Mucosa of stomach (tissue), 1 donor: ENCODE data around the gene XKR7.

Experiments used
- H3K27me3 ChIP-seq: one replicate; pipeline ENCODE4 v1.7.0; 2013; ENCODE audit warnings: mild to moderate bottlenecking, low read length; ENCODE audit not compliant: control insufficient read depth, insufficient read depth
- H3K36me3 ChIP-seq: one replicate; pipeline ENCODE4 v1.7.0; 2013; ENCODE audit warnings: low read length; ENCODE audit not compliant: control insufficient read depth, insufficient read depth
- H3K4me1 ChIP-seq: one replicate; pipeline ENCODE4 v1.7.0; 2013; ENCODE audit warnings: mild to moderate bottlenecking, low read length; ENCODE audit not compliant: control insufficient read depth, insufficient read depth
- H3K4me3 ChIP-seq: one replicate; pipeline ENCODE4 v1.7.0; 2013; ENCODE audit warnings: low read length
- H3K9ac ChIP-seq: one replicate; pipeline ENCODE4 v1.7.0; 2013; ENCODE audit warnings: mild to moderate bottlenecking, low read length, moderate library complexity
- H3K9me3 ChIP-seq: one replicate; pipeline ENCODE4 v1.7.0; 2013; ENCODE audit warnings: mild to moderate bottlenecking, low read length, moderate library complexity; ENCODE audit not compliant: control insufficient read depth
- donor health status: Pancreatic carcinoma.

Gene XKR7

DNA sequence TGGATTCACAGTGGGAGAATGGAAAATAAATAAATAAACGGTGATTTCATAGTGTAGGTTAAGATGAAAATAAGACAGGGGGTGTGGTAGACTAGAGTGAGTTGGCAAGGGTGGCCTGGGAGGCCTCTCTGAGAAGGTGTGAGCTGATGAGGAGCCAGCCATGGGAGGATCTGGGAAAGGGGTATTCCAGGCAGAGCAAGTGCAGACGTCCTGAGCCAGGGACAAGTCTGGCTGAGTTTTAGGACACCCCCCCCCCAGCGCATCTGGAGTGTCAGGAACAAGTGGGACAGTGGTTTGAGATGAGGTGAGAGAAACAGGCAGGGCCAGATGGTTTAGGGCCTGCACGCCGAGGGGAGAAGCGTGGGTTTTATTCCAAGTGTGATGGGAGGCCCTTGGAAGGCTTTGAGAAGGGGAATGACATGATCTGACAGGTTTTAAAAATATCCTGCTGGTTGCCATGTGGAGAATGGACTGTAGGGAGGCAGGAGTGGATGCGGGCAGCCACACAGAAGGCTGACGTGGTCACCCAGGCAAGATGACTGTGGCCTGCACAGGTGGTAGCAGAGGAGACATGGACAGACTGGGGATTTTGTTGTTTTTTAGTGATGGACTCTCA lies 21.2 kb downstream of the XKR7 start:
- Histone ChIP-seq H3K9ac (no peak overlapping the region), H3K4me1 (no peaks in the 10 kb centered on the region), H3K4me3 (no peak overlapping the region), H3K9me3 (no peaks in the 10 kb centered on the region), H3K36me3 (no peaks in the 10 kb centered on the region), H3K27me3 (peaks cover 5% of the 10 kb centered on the region)

DNA sequence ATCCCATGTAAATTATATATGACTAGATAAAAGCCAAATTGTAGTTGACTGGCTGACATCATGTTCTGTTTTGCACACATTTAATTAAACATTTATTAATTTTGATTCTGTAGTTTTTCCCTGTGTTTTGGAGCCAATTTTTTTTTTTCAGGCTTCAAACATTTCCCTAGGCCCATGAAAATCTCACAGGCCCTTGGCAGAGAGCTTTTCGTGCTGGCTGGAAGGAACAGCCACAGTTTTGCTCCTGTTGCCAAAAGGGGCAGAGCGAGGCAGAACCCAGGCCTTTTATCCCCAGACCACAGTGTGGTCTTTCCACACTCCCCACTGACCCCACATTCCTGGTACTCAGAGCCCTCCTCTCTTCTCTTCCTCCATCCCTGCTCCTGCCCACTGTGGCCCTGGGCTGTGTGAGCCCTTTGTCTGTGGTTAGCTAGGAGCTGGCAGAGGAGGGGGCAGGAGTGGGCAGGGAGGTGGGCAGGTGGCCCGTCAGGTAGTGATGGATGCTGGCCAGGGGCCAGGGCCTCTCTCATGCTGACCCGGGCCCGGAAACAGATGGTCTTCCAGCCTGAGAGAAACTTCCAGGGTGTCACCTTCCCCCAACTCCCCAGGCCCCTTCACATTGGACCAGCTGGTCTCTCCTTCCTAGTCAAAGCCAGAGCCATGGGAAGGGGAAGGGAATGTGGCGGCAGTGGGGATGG lies 22.8 kb downstream of the XKR7 start:
- Histone ChIP-seq H3K4me1 (no peaks in the 10 kb centered on the region), H3K9ac (no peak overlapping the region), H3K9me3 (no peaks in the 10 kb centered on the region), H3K4me3 (no peak overlapping the region), H3K36me3 (no peaks in the 10 kb centered on the region), H3K27me3 (peaks cover 20% of the 10 kb centered on the region)

DNA sequence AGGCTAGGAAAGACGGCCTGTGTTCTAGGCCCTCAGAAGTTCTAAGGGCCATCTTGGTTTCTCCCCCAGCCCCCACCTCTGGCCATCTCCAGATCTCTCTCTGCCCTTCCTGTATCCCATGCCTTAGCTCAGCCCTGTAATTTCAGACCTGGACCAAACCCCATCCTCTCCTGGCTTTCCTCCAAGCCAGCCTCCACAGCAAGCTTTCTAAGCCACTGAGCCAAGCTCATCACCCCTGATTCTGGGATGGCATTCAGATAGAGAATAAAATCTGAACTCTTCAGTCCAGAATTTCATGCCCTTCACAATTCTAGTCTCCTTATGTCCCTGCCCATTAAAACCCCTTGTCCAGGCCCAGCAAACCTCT lies 23.4 kb downstream of the XKR7 start:
- Histone ChIP-seq H3K36me3 (no peaks in the 10 kb centered on the region), H3K27me3 (peaks cover 22% of the 10 kb centered on the region), H3K9me3 (no peaks in the 10 kb centered on the region), H3K9ac (no peak overlapping the region), H3K4me1 (no peaks in the 10 kb centered on the region), H3K4me3 (no peak overlapping the region)

DNA sequence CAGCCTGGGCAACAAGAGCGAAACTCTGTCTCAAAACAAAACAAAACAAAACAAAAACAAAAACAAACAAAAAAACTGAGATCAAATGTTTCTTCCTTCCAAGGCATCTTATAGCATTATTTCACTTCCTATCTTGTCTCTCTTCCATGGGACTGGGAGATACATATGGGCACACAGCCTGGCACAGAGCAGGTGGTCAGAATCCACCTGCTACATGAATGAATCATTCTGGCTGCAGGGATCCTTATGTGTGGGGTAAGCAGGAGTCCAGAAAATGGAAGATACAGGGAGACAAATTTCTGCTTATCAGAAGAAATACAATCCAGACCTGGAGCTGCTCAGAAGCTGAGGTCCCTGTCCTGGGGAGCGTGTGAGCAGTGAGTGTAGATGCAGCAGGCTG lies 24.1 kb downstream of the XKR7 start:
- Histone ChIP-seq H3K9ac (no peak overlapping the region), H3K4me3 (no peak overlapping the region), H3K36me3 (no peaks in the 10 kb centered on the region), H3K4me1 (no peaks in the 10 kb centered on the region), H3K27me3 (peaks cover 22% of the 10 kb centered on the region), H3K9me3 (no peaks in the 10 kb centered on the region)

DNA sequence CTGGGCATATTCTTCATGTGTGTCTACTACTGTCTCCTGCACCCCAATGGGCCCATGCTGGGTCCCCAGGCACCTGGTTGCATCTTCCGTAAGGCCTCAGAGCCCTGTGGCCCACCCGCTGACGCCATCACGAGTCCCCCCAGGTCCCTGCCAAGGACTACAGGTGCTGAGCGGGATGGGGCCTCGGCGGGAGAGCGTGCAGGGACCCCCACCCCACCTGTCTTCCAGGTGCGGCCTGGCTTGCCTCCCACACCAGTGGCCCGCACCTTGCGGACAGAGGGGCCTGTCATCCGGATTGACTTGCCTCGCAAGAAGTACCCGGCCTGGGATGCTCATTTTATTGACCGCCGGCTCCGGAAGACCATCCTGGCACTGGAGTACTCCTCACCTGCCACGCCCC lies 29.0 kb downstream of the XKR7 start:
- no peak overlapping the region for H3K9ac ChIP-seq
- no peaks in the 10 kb centered on the region for H3K4me1 ChIP-seq
- no peaks in the 10 kb centered on the region for H3K36me3 ChIP-seq
- H3K4me3 ChIP-seq = no peak overlapping the region
- H3K9me3 ChIP-seq = no peaks in the 10 kb centered on the region
- peaks cover 22% of the 10 kb centered on the region for H3K27me3 ChIP-seq

DNA sequence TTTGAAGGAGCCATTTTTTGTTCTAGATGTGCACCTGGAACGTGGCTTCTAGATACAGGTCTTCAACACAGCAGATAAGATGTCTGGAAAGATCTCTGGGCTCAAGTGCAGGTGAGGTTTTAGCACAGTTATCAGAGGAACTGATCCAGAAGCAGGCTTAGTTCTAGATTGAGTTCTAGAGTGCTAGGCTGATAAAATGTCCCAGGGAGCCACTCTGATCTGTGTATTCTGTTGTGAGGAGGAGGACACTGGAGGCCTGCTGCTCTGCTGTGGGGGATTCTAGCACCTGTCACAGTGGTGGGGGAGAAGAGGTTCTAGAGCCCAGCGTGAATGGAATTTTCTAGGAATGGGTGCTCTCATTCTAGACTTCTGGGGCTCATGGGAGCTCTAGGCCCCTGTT lies 30.3 kb downstream of the XKR7 start:
- H3K36me3 ChIP-seq = no peaks in the 10 kb centered on the region
- H3K9ac ChIP-seq = no peak overlapping the region
- peaks cover 22% of the 10 kb centered on the region for H3K27me3 ChIP-seq
- no peaks in the 10 kb centered on the region for H3K9me3 ChIP-seq
- H3K4me3 ChIP-seq = no peak overlapping the region
- H3K4me1 ChIP-seq = no peaks in the 10 kb centered on the region

DNA sequence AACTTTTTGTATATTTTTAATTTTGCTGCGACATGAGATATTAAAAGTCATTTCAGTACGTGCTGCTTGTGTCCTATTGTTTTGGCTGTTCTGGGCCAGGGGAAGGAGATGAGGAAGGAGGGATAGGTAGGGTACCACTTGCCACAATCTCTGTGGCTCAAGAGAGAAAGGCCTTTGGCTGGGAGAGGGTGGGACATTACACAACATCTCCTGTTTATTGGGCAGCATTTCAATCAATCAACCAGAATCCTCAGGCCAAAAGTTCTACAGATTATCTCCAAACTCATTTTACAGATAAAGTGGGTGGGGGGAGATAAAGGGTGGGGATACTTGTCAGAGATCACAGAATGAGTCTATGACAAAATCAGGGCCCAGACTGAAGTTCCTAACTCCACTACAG lies 35.4 kb downstream of the XKR7 start:
- peaks cover 7% of the 10 kb centered on the region for H3K27me3 ChIP-seq
- no peak overlapping the region for H3K4me3 ChIP-seq
- H3K9ac ChIP-seq = no peak overlapping the region
- no peaks in the 10 kb centered on the region for H3K9me3 ChIP-seq
- no peaks in the 10 kb centered on the region for H3K36me3 ChIP-seq
- H3K4me1 ChIP-seq = no peaks in the 10 kb centered on the region

DNA sequence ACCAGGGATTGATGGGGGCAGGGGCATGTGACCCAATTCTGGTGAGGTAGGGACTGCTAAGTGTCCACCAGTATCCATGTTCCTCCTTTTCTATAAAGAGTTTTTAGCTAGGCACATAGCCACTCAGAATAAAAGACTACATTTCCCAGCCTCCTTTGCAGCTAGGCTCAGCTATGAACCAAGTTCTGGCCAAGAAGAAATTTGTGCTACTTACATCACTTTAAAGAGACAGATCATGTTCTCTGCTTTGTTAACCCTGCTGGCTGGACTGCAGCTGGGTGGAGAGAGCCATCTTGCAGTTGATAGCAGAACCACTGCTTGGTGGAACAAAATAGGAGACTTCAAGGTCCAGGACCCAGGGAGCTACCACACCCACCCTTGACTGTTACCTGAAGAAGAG lies 37.0 kb downstream of the XKR7 start:
- Histone ChIP-seq H3K4me3 (no peak overlapping the region), H3K27me3 (peaks cover 7% of the 10 kb centered on the region), H3K9ac (no peak overlapping the region), H3K4me1 (no peaks in the 10 kb centered on the region), H3K9me3 (no peaks in the 10 kb centered on the region), H3K36me3 (no peaks in the 10 kb centered on the region)

DNA sequence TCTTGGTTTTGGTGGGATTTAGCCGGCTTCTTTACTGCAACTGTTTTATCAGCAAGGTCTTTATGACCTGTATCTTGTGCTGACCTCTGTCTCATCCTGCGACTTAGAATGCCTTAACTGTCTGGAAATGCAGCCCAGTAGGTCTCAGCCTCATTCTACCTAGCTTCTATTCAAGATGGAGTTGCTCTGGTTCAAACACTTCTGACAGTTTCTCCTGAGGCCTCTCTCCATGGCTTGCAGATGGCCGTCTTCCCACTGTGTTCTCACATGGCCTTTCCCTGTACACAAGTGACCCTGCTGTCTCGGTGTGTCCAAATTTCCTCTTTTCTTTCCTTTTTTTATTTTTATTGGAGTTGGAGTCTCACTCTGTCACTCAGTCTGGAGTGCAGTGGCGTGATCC lies 38.1 kb downstream of the XKR7 start:
- no peak overlapping the region for H3K9ac ChIP-seq
- no peak overlapping the region for H3K4me3 ChIP-seq
- no peaks in the 10 kb centered on the region for H3K9me3 ChIP-seq
- peaks cover 7% of the 10 kb centered on the region for H3K27me3 ChIP-seq
- no peaks in the 10 kb centered on the region for H3K4me1 ChIP-seq
- no peaks in the 10 kb centered on the region for H3K36me3 ChIP-seq

DNA sequence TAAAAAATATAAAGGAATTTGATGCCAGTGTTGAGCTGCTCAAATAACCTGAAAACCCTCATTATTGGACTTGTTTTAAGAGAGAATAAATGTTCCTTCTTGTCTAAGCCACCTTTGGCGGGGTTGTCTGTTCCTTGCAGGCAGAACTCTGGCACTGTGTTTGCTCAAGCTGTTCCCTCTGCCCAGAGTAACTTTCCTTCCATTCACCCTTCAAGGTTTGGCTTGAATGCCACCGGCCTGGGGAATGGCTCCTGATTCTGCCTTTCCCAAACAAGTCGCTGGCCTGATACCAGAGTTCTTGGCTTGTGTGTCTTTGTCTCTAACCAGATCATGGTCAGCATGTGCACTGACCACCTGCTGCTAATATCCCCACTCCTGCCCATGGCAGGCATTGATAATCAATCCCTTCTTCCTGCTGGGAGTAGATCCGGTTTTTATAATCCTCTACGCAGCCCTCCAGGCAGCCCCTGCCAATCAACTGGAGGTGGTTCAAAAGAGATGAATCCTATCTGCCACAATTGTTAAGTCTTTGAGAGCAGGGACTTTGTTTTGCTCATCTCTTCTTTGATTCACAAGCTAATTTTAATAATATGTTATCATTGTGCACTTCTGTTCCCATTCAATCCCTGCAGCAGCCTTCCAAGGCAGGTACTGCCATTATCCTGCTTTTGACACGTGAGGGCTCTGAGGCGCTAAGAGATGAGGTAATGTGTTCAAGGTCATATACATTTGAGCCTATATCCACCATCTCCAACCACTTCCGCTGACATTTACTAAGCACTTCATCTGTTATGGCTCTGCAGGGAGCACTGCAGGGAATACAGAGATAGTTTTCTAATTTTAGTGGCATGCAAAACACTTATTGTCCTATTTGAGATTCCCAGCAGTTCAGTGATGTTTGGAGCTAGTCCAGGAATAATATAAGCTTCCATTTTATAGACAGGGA lies 39.2 kb downstream of the XKR7 start:
- no peak overlapping the region for H3K9ac ChIP-seq
- H3K36me3 ChIP-seq = no peaks in the 10 kb centered on the region
- no peaks in the 10 kb centered on the region for H3K4me1 ChIP-seq
- H3K27me3 ChIP-seq = peaks cover 7% of the 10 kb centered on the region
- H3K4me3 ChIP-seq = no peak overlapping the region
- no peaks in the 10 kb centered on the region for H3K9me3 ChIP-seq

DNA sequence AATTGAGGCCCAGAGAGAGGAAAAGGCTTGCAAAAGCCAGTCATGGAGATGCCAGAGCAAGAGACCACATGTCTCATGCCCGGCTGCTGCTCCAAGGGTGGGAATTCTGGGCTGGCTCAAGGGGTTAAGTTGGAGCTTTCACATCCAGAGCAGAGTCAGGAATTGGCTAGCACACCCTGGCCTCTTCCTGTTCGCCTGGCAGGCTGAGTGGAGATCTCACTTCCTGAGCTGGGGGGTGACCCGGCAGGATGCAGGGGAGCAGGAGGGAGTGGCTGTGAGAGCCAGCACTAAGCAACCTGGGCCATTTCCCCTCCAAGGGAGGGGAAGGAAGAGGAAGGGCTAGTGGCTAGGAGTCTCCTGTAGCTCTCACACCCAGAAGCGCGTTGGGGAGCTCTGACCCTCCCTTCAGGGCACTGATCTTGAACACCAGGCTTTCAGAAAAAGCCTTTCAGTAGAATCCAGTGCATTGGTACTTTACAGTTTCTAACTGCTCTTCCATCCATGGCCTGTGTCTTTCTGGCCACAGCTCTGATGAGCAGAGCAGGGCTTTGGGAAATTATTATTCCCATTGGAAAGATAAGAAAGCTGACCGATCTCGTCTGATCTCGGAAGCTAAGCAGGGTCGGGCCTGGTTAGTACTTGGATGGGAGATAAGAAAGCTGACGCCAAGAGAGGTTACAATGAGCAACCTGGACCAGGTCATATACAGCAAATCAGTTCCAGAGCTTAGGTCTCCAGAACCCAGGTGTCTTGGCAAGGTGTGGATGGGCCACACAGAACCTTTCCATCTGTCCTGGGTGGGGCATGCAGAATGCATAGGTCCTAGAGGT lies 40.1 kb downstream of the XKR7 start:
- Histone ChIP-seq H3K9me3 (no peaks in the 10 kb centered on the region), H3K4me1 (no peaks in the 10 kb centered on the region), H3K9ac (no peak overlapping the region), H3K4me3 (no peak overlapping the region), H3K36me3 (no peaks in the 10 kb centered on the region), H3K27me3 (peaks cover 7% of the 10 kb centered on the region)
